DND-41 (cell line): Measurements from ENCODE around the gene TCERG1L.

ENCODE experiments used
- ATAC-seq: fragments of 200-7000 bp; cut with Tn5 transposase; 3 replicates; pipeline ENCODE4 v1.9.1; 2021; ENCODE audit warnings: low read depth; ENCODE audit not compliant: insufficient read depth
- DNase-seq: peaks from one replicate; pipeline ENCODE4 v3.0.0-alpha.2; 2020
- H2AFZ ChIP-seq: 2 replicates; pipeline ENCODE4 v1.6.0; 2012; ENCODE audit warnings: low read depth, low read length
- H3K27ac ChIP-seq: 2 replicates; pipeline ENCODE4 v1.5.1; 2012; ENCODE audit warnings: low read length, inconsistent platforms
- H3K27me3 ChIP-seq: fragments of 200-600 bp; sonication (generic); 2 replicates; pipeline ENCODE4 v1.6.0; 2012; ENCODE audit warnings: low read length, mild to moderate bottlenecking, inconsistent platforms; ENCODE audit not compliant: insufficient read depth, poor library complexity
- H3K36me3 ChIP-seq: 2 replicates; pipeline ENCODE4 v1.5.1; 2012; ENCODE audit warnings: low read length, inconsistent platforms; ENCODE audit not compliant: insufficient read depth
- H3K4me1 ChIP-seq: 2 replicates; pipeline ENCODE4 v1.5.1; 2012; ENCODE audit warnings: mild to moderate bottlenecking, low read length; ENCODE audit not compliant: insufficient read depth
- H3K4me2 ChIP-seq: 2 replicates; pipeline ENCODE4 v1.6.0; 2012; ENCODE audit warnings: mild to moderate bottlenecking, moderate library complexity, low read length, inconsistent platforms; ENCODE audit not compliant: insufficient read depth
- H3K4me3 ChIP-seq, 2 experiments: fragments of 200-600 bp in 1 of 2; shearing (Covaris generic) in 1 of 2; 2 replicates each; pipeline ENCODE4 v1.5.1; 2012 to 2016; ENCODE audit warnings: inconsistent platforms in 2 of 2, low read length in 2 of 2, mild to moderate bottlenecking in 2 of 2, low read depth in 1 of 2, moderate library complexity in 1 of 2
- H3K79me2 ChIP-seq: 2 replicates; pipeline ENCODE4 v1.6.0; 2012; ENCODE audit warnings: low read length, inconsistent platforms; ENCODE audit not compliant: insufficient read depth
- H3K9ac ChIP-seq: 2 replicates; pipeline ENCODE4 v1.6.0; 2012; ENCODE audit warnings: low read depth, mild to moderate bottlenecking, inconsistent platforms, low read length, moderate library complexity
- H3K9me3 ChIP-seq: 2 replicates; pipeline ENCODE4 v1.5.1; 2012; ENCODE audit warnings: low read length, moderate library complexity, mild to moderate bottlenecking, inconsistent platforms; ENCODE audit not compliant: insufficient read depth, severe bottlenecking
- H4K20me1 ChIP-seq: 2 replicates; pipeline ENCODE4 v1.6.0; 2012; ENCODE audit warnings: low read length; ENCODE audit not compliant: insufficient read depth
- CTCF ChIP-seq: IDR thresholded peaks from 2 replicates; pipeline ENCODE4 v1.5.1; 2012; ENCODE audit warnings: borderline replicate concordance, low read length, moderate library complexity, mild to moderate bottlenecking; ENCODE audit not compliant: poor library complexity, severe bottlenecking; ENCODE audit errors: extremely low read depth
- EZH2 ChIP-seq: IDR thresholded peaks from 3 replicates; pipeline ENCODE4 v1.6.1; 2012; ENCODE audit warnings: borderline replicate concordance, low read depth, mild to moderate bottlenecking, moderate library complexity, low read length, inconsistent platforms; ENCODE audit not compliant: severe bottlenecking

Gene TCERG1L

GRCh38 chr10:131092876-131093275, 218.6 kb downstream of the TCERG1L start:
- Histone ChIP-seq H2AFZ (no peak overlapping the region), H3K27me3 (no peaks in the 10 kb centered on the region), H3K4me2 (no peak overlapping the region), H4K20me1 (no peaks in the 10 kb centered on the region), H3K9ac (no peak overlapping the region), H3K27ac (no peak overlapping the region), H3K4me3 (no peak overlapping the region), H3K79me2 (no peaks in the 10 kb centered on the region), H3K4me1 (peaks cover 5% of the 10 kb centered on the region; the same call in 1 of the 2 replicates), H3K36me3 (no peaks in the 10 kb centered on the region), H3K9me3 (no peaks in the 10 kb centered on the region)
- no peak for DNase-seq
- ATAC-seq: no peak
- TF ChIP-seq EZH2: no peak
- TF ChIP-seq CTCF: no peak

GRCh38 chr10:131092386-131092785, 219.1 kb downstream of the TCERG1L start:
- no peaks in the 10 kb centered on the region for H3K9me3 ChIP-seq
- no peaks in the 10 kb centered on the region for H3K79me2 ChIP-seq
- TF ChIP-seq EZH2 (no peak), CTCF (no peak)
- no peaks in the 10 kb centered on the region for H3K27me3 ChIP-seq
- no peak for ATAC-seq
- H3K27ac ChIP-seq: no peak overlapping the region
- no peaks in the 10 kb centered on the region for H3K36me3 ChIP-seq
- no peak overlapping the region for H3K4me3 ChIP-seq
- DNase-seq: no peak
- peaks cover 5% of the 10 kb centered on the region; the same call in 1 of the 2 replicates for H3K4me1 ChIP-seq
- H3K9ac ChIP-seq: no peak overlapping the region
- no peaks in the 10 kb centered on the region for H4K20me1 ChIP-seq
- no peak overlapping the region for H2AFZ ChIP-seq
- H3K4me2 ChIP-seq: no peak overlapping the region

- no peaks in the 10 kb centered on the region for H3K9me3 ChIP-seq
- no peaks in the 10 kb centered on the region for H3K36me3 ChIP-seq
- no peak overlapping the region for H3K4me2 ChIP-seq
- no peak overlapping the region for H2AFZ ChIP-seq
- ATAC-seq (no peak), DNase-seq (no peak)
- H3K4me3 ChIP-seq: no peak overlapping the region
- H4K20me1 ChIP-seq: no peaks in the 10 kb centered on the region
- H3K9ac ChIP-seq: no peak overlapping the region
- TF ChIP-seq CTCF (no peak), EZH2 (no peak)
- H3K27me3 ChIP-seq: no peaks in the 10 kb centered on the region
- H3K79me2 ChIP-seq: no peaks in the 10 kb centered on the region
- H3K27ac ChIP-seq: no peak overlapping the region
- peaks cover 9% of the 10 kb centered on the region; the same call in 1 of the 2 replicates for H3K4me1 ChIP-seq
These were observed 219.8 kb downstream of the TCERG1L start for GRCh38 chr10:131091682-131092081.
